Cardiac muscle cell (in vitro differentiated cells and primary cell): ENCODE data around the gene NUDC. TPM values are rescaled to one million over a fixed set of nuclear protein-coding genes. Genes with fewer than 3 reads are reported as not detected.
"Not testable (repeated sequence)": the region's sequence is repeated elsewhere in the genome, so short reads cannot be mapped to it uniquely, and the experiment has no call there.

ENCODE experiments used
- DNase-seq, 2 donors: peaks; one replicate each; pipeline versions ENCODE4 v3.0.0 to v3.0.0-alpha.2; 2010 to 2017; ENCODE audit warnings: low read depth in 1 of 2, low spot score in 1 of 2
- H3K27ac ChIP-seq: fragments of 200-600 bp; sonication (generic); 2 replicates; pipeline ENCODE4 v1.5.1; 2016
- H3K27me3 ChIP-seq: fragments of 200-600 bp; sonication (generic); 2 replicates; pipeline ENCODE4 v1.6.0; 2016; ENCODE audit warnings: control low read depth
- H3K36me3 ChIP-seq: fragments of 200-600 bp; sonication (generic); 2 replicates; pipeline ENCODE4 v1.5.1; 2016; ENCODE audit warnings: control low read depth
- H3K4me1 ChIP-seq: fragments of 200-600 bp; sonication (generic); 2 replicates; pipeline ENCODE4 v1.8.1; 2017; ENCODE audit warnings: low read depth, mild to moderate bottlenecking, mixed run types
- H3K4me3 ChIP-seq: fragments of 200-600 bp; sonication (generic); 2 replicates; pipeline ENCODE4 v1.5.1; 2016; ENCODE audit warnings: mild to moderate bottlenecking
- H3K9me3 ChIP-seq: fragments of 200-600 bp; sonication (generic); 2 replicates; pipeline ENCODE4 v1.5.1; 2017; ENCODE audit warnings: low read depth, mild to moderate bottlenecking, control low read depth
- polyA plus RNA-seq: library from polyadenylated mRNA; unstranded; fragments of >200 nt; fragmentation: Nextera tagmentation; extraction: Ambion mirVana; gene quantifications from 2 replicates; pipeline ENCODE4 v1.2.1, GENCODE V29; 2016
- total RNA-seq: library from RNA; depleted of rRNA; stranded (reverse); fragments of >200 nt; gene quantifications from 2 replicates; pipeline ENCODE4 v1.2.3, GENCODE V29; 2016
- TF ChIP-seq, protein P1 (sequence below): IDR thresholded peaks from 2 replicates; pipeline ENCODE4 v1.5.1; 2012; ENCODE audit warnings: low read depth, mild to moderate bottlenecking, low read length

Gene NUDC
- total RNA-seq, result 73.8 and 99.6 TPM in 2 replicates
- polyA plus RNA-seq, result 152 and 192 TPM in 2 replicates

DNA sequence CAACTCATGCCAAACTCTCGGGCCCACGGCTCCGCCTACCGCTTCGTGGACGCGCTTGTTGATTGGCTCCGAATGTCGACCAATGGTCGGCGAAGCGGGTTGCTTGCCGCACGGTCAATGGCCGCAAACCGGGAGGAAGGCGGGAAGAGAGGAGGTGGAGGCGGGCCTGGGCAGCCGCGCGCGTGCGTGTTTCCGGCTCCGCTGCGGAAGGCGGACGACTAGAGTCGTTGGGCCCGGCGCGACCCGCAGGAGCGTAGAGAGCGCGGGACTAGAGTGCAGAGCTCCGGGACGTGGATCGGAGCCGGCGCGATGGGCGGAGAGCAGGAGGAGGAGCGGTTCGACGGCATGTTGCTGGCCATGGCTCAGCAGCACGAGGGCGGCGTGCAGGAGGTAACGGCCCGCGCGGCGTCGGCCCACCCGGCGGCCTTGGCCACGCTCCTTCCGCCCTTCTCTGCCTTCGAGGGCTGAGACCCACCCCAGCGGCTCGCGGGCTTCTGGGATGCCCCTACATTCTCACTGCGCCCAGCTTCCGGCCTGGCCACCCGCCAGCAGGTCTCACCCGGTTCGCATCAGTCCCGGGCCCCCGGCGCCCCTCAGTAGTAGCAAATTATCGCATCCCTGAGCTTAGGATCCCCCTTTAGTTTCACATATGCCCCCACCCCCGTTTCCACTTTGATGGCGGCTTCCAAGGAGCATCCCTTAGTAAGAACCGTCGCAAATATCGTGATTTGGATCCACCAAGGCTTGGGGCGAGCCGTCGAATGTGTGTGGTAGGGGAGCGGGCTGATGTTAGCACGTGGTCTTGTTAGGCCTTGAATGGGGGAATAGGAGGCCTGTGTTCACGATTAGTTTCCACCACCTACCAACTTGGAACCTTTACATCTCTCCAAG, at the start of gene NUDC:
TSS of gene NUDC (plus strand) at position 204 of the 891 bp plus-strand sequence. CDS start at position 310, 106 bp downstream.
- peak within 1 kb of the TSS; percentile 45 for H3K4me3 ChIP-seq
- H3K27me3 ChIP-seq, result no peaks in the 10 kb centered on the region
- H3K36me3 ChIP-seq, result peaks cover 18% of the 10 kb centered on the region
- H3K27ac ChIP-seq, result peak within 1 kb of the TSS; percentile 74
- TF ChIP-seq, protein P1, sequence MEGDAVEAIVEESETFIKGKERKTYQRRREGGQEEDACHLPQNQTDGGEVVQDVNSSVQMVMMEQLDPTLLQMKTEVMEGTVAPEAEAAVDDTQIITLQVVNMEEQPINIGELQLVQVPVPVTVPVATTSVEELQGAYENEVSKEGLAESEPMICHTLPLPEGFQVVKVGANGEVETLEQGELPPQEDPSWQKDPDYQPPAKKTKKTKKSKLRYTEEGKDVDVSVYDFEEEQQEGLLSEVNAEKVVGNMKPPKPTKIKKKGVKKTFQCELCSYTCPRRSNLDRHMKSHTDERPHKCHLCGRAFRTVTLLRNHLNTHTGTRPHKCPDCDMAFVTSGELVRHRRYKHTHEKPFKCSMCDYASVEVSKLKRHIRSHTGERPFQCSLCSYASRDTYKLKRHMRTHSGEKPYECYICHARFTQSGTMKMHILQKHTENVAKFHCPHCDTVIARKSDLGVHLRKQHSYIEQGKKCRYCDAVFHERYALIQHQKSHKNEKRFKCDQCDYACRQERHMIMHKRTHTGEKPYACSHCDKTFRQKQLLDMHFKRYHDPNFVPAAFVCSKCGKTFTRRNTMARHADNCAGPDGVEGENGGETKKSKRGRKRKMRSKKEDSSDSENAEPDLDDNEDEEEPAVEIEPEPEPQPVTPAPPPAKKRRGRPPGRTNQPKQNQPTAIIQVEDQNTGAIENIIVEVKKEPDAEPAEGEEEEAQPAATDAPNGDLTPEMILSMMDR, result no peak
- no peaks in the 10 kb centered on the region for H3K9me3 ChIP-seq
- peaks cover 9% of the 10 kb centered on the region for H3K4me1 ChIP-seq
- peak; percentile 98 for DNase-seq

DNA sequence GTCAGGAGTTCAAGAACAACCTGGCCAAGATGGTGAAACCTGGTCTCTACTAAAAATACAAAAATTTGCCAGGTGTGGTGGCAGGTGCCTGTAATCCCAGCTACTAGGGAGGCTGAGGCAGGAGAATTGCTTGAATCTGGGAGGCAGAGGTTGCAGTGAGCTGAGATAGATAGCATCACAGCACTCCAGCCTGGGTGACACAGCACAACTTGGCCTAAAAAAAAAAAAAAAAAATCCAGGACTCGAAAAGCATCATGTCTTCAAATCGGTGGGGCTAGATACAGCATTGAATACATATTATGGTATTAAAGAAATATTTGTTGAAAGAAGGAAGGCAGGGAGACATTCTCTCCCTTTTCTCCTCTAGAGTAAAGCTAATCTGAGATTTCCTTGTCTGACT, 48.4 kb upstream of the NUDC start:
- H3K27ac ChIP-seq, DNase-seq, H3K36me3 ChIP-seq, H3K9me3 ChIP-seq, H3K4me1 ChIP-seq, H3K4me3 ChIP-seq, H3K27me3 ChIP-seq: not testable (repeated sequence)

DNA sequence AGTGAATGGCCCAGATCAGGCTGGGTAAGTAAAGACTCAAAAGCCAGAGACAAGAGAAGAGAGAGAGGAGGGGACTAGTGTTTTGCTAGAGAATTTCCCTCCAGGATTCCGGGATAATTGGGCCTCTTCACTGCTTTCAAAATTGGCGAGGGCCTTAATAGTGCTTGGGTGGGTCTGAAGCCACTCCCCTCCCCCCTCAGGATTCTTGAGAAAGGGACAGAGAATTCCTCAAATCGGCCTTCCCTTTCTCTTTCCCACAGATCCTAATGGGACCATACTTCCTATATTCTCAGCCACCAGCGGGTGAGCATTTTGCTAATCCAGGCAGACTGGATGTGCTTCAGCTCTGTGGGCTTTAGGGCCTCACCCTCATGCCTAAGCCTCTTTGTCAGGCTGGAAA, 46.6 kb upstream of the NUDC start:
- Histone ChIP-seq H3K9me3 (no peaks in the 10 kb centered on the region), H3K4me1 (no peaks in the 10 kb centered on the region), H3K36me3 (peaks cover 10% of the 10 kb centered on the region), H3K27ac (no peak overlapping the region), H3K4me3 (no peak overlapping the region), H3K27me3 (no peaks in the 10 kb centered on the region)
- TF ChIP-seq, protein P1, result no peak
- no peak for DNase-seq

DNA sequence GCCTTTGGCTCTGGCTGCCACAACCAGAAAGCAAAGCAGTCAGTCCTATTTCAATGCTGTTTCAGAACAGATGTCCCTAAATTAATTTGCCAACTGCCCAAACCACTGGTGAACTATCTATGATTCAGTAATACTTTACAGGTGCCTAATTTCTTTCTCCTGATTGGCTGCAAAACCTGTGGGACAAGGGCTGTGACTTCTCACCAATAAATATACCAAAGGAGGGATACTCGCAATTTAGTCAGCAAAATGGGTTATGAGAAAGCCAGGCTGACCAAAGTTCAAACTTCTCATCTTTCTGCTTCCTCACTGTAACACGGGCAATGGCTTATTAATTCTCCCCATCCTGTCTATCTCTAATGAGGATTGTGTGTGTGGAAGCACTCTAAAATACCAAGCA, 44.2 kb upstream of the NUDC start:
- H3K27me3 ChIP-seq, result no peaks in the 10 kb centered on the region
- H3K36me3 ChIP-seq, result peaks cover 17% of the 10 kb centered on the region
- H3K9me3 ChIP-seq, result no peaks in the 10 kb centered on the region
- no peak overlapping the region for H3K27ac ChIP-seq
- no peaks in the 10 kb centered on the region for H3K4me1 ChIP-seq
- DNase-seq, result no peak
- no peak overlapping the region for H3K4me3 ChIP-seq
- TF ChIP-seq, protein P1, result no peak

DNA sequence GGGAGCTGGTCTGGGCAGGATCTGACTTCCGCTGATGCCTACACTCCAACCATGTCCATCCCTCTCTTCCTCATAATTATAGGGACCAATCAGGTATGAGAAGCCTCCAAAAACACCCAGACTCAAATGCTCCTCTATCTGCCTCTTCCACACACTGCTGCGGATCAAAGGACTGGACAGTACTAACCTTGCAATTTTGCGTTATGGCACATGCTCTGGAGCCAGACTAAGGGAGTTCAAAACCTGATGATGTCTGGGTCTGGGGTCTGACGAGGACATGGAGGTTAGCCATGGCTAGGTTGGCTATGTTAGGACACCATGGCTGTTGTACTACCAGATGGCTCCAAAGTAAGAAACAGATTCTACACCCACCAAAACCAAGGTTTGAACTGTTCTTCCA, 41.8 kb upstream of the NUDC start:
- Histone ChIP-seq H3K27ac (no peak overlapping the region), H3K4me1 (no peaks in the 10 kb centered on the region), H3K27me3 (no peaks in the 10 kb centered on the region), H3K9me3 (no peaks in the 10 kb centered on the region), H3K4me3 (no peak overlapping the region), H3K36me3 (peaks cover 37% of the 10 kb centered on the region)
- DNase-seq, result no peak
- TF ChIP-seq, protein P1, result no peak

DNA sequence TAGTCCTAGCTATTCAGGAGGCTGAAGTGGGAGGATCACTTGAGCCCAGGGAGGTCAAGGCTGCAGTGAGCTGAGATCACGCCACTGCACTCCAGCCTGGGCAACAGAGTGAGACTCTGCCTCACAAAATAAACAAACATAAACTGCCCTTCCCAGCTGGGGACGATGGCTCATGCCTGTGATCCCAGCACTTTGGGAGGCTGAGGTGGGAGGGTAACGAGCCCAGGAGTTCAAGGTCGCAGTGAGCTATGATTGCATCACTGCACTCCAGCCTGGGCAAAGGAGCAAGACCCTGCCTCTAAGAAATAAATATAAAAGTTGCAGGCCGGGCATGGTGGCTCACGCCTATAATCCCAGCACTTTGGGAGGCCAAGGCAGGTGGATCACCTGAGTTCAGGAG, 39.9 kb upstream of the NUDC start:
- not testable (repeated sequence) for H3K4me3 ChIP-seq
- H3K36me3 ChIP-seq, result peaks cover 44% of the 10 kb centered on the region

More for the DNA sequence above, 39.9 kb upstream of the NUDC start:
- DNase-seq, H3K4me1 ChIP-seq, H3K9me3 ChIP-seq, H3K27me3 ChIP-seq, H3K27ac ChIP-seq: not testable (repeated sequence)
